Measurements from ENCODE around the gene CEMIP.

The CEMIP gene

GRCh38 chr15:80823995-80824394 lies 44.8 kb downstream of the CEMIP start:
- DNase-seq (ENCODE audit: low read depth) = no peak

- DNase-seq (ENCODE audit: low read depth) = peak; percentile 38
Observed at GRCh38 chr15:80825361-80826030, 46.3 kb downstream of the CEMIP start.

- DNase-seq (ENCODE audit: low read depth) = no peak
Observed at GRCh38 chr15:80828796-80829195, 49.6 kb downstream of the CEMIP start.

- DNase-seq (ENCODE audit: low read depth) = no peak
Observed at GRCh38 chr15:80830677-80831076, 51.5 kb downstream of the CEMIP start.

- no peak for DNase-seq (ENCODE audit: low read depth)
Observed at GRCh38 chr15:80831192-80831591, 52.0 kb downstream of the CEMIP start.

- DNase-seq (ENCODE audit: low read depth) = no peak
Observed at GRCh38 chr15:80831606-80832224, 52.5 kb downstream of the CEMIP start.

GRCh38 chr15:80832686-80833085 lies 53.5 kb downstream of the CEMIP start:
- DNase-seq (ENCODE audit: low read depth) = no peak

- no peak for DNase-seq (ENCODE audit: low read depth)
Observed at GRCh38 chr15:80834402-80834801, 55.2 kb downstream of the CEMIP start.

GRCh38 chr15:80834906-80835305 lies 55.7 kb downstream of the CEMIP start:
- DNase-seq (ENCODE audit: low read depth) = no peak

- DNase-seq (ENCODE audit: low read depth) = no peak
Observed at GRCh38 chr15:80835336-80835735, 56.2 kb downstream of the CEMIP start.

- DNase-seq (ENCODE audit: low read depth) = no peak
Observed at GRCh38 chr15:80836223-80836622, 57.1 kb downstream of the CEMIP start.

- no peak for DNase-seq (ENCODE audit: low read depth)
Observed at GRCh38 chr15:80837006-80837405, 57.8 kb downstream of the CEMIP start.

- DNase-seq (ENCODE audit: low read depth) = no peak
Observed at GRCh38 chr15:80838012-80838411, 58.8 kb downstream of the CEMIP start.

- no peak for DNase-seq (ENCODE audit: low read depth)
Observed at GRCh38 chr15:80838666-80839065, 59.5 kb downstream of the CEMIP start.

GRCh38 chr15:80839764-80840130 lies 60.6 kb downstream of the CEMIP start:
- no peak for DNase-seq (ENCODE audit: low read depth)

- DNase-seq (ENCODE audit: low read depth) = no peak
Observed at GRCh38 chr15:80840182-80841130, 61.3 kb downstream of the CEMIP start.

GRCh38 chr15:80841541-80841940 lies 62.4 kb downstream of the CEMIP start:
- DNase-seq (ENCODE audit: low read depth) = no peak

GRCh38 chr15:80844011-80844732 lies 65.0 kb downstream of the CEMIP start:
- DNase-seq (ENCODE audit: low read depth) = peak; percentile 28

- no peak for DNase-seq (ENCODE audit: low read depth)
Observed at GRCh38 chr15:80846031-80846815, 67.1 kb downstream of the CEMIP start.

GRCh38 chr15:80849308-80849707 lies 70.1 kb downstream of the CEMIP start:
- peak; percentile 84 for DNase-seq (ENCODE audit: low read depth)

GRCh38 chr15:80850941-80851451 lies 71.8 kb downstream of the CEMIP start:
- DNase-seq (ENCODE audit: low read depth) = no peak
